ENCODE data around the gene SLC34A2. TPM values are rescaled to one million over a fixed set of nuclear protein-coding genes. Genes with fewer than 3 reads are reported as not detected.

The SLC34A2 gene
- total RNA-seq, 4 donors from 2014 or later: 0.42 to 1.7 (median 0.63) TPM; not detected in 1

DNA sequence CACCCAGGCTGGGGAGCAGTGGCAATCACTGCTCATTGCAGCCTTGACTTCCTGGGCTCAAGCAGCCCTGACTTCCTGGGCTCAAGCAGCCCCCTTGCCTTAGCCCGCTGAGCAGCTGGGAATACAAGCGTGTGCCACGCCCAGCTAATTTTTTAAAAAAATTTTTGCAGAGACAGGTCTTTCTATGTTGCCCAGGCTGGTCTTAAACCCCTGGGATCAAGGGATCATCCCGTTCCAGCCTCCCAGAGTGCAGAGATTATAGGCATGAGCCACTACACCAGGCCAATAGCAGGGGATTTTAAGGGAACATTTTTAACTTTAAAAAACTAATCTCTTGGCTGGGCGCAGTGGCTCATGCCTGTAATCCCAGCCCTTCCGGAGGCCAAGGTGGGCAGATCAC lies 5.3 kb upstream of the SLC34A2 start:
- Histone ChIP-seq H3K36me3 (no peaks in the 10 kb centered on the region), H3K27me3 (peaks cover 0 to 16% (median 3%) of the 10 kb centered on the region in 4 donors), H3K27ac (replicated peaks in 1 of 4) (no peak overlapping the region), H3K9me3 (no peaks in the 10 kb centered on the region), H3K4me3 (no peak overlapping the region), H3K4me1 (peaks cover under 1 to 4% (median 2%) of the 10 kb centered on the region in 4 donors)
- TF ChIP-seq POLR2AphosphoS5 (IDR thresholded peaks at IDR 0.05) (no peak), POLR2A (IDR thresholded peaks at IDR 0.05; ENCODE audit: low read depth) (no peak), EP300 (IDR thresholded peaks at IDR 0.05) (no peak)
- TF ChIP-seq, protein P1, sequence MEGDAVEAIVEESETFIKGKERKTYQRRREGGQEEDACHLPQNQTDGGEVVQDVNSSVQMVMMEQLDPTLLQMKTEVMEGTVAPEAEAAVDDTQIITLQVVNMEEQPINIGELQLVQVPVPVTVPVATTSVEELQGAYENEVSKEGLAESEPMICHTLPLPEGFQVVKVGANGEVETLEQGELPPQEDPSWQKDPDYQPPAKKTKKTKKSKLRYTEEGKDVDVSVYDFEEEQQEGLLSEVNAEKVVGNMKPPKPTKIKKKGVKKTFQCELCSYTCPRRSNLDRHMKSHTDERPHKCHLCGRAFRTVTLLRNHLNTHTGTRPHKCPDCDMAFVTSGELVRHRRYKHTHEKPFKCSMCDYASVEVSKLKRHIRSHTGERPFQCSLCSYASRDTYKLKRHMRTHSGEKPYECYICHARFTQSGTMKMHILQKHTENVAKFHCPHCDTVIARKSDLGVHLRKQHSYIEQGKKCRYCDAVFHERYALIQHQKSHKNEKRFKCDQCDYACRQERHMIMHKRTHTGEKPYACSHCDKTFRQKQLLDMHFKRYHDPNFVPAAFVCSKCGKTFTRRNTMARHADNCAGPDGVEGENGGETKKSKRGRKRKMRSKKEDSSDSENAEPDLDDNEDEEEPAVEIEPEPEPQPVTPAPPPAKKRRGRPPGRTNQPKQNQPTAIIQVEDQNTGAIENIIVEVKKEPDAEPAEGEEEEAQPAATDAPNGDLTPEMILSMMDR (IDR thresholded peaks at IDR 0.05): no peak
- 89% methylated on average over 6 of the region's 6 CpGs for WGBS
- no peak for DNase-seq (ENCODE audit: extremely low spot score)
- intact Hi-C loops (cut with DNase I): no loop called here

DNA sequence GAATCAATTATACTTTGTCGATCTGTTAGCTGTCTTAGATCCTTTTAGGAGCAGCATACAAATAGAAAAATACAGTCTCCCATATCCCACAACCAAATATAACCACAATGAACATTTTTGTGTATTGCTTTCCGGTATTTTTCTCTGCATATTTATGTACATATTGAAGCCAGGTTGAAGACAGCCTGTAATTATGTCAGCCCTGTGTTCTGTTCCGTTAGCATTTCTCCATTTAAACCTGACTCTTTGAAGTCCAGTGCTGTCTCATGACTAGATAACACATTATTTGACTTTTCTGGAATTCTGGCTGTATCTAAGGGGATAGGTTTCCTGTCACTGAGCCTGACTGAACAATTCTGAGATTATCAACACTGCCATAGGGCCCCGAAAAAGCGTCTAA lies 4.0 kb upstream of the SLC34A2 start:
- no peak for DNase-seq (ENCODE audit: extremely low spot score)
- peaks cover 0 to 30% (median 8%) of the 10 kb centered on the region in 4 donors for H3K27me3 ChIP-seq
- H3K36me3 ChIP-seq: no peaks in the 10 kb centered on the region
- no peak overlapping the region for H3K4me3 ChIP-seq
- WGBS: 67% methylated on average over 5 of the region's 5 CpGs
- peaks cover 5 to 11% (median 8%) of the 10 kb centered on the region in 4 donors for H3K4me1 ChIP-seq
- no peak overlapping the region for H3K27ac ChIP-seq (replicated peaks in 1 of 4)
- intact Hi-C loops (cut with DNase I): no loop called here
- no peak for TF ChIP-seq POLR2A (IDR thresholded peaks at IDR 0.05; ENCODE audit: low read depth)
- TF ChIP-seq, protein P1 (IDR thresholded peaks at IDR 0.05): no peak
- no peak for TF ChIP-seq EP300 (IDR thresholded peaks at IDR 0.05)
- TF ChIP-seq POLR2AphosphoS5 (IDR thresholded peaks at IDR 0.05): no peak
- H3K9me3 ChIP-seq: no peaks in the 10 kb centered on the region

DNA sequence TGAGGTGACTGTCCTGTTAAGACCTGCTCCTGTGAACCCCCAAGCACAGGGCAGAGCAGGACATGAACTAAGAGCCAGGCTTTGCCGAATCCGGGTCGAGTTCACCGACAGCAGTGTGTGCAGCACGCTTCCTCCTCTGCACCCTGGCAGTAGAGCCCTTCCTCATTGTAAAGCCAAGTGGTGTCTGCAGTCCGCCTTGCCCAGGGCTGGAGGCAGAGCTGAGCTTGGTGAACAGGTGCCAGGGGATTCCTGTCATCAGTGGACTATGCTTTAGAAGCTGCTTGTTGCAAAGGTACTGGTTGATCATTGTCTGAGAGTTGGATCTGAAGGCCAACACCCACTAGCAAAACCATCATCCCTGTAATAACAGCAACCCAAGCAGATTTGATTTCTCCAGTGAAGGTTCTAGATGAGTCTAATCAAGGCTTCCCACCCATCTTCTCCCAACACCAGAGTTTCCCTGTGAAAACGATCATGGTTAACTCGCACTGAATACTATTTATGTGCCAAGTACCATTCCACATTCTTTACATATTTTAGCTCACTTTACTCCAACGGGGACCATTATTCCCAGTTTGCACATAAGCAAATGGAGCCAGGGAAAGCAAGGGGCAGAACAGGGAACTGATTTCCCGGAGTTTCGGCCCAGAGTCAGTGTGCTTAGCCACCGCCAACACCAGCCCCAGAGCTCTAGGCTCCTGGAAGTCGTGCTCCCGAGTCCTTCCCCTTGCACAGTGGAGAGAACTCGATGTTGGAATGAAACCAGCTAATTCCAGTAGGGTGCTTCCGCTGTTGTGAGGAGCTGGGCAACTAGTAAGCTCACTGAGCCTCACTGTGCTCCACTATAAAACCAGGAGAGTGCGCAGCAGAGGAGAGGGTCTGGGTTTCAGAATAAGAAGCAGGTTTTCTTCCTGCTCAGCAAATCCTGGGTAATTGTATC lies 1.4 kb upstream of the SLC34A2 start:
- Histone ChIP-seq H3K36me3 (no peaks in the 10 kb centered on the region), H3K4me3 (no peak overlapping the region), H3K9me3 (no peaks in the 10 kb centered on the region), H3K4me1 (peaks cover 5 to 11% (median 8%) of the 10 kb centered on the region in 4 donors), H3K27ac (replicated peaks in 1 of 4) (no peak overlapping the region), H3K27me3 (peaks cover 0 to 41% (median 8%) of the 10 kb centered on the region in 4 donors)
- intact Hi-C loops (cut with DNase I): no loop called here
- TF ChIP-seq, protein P1 (IDR thresholded peaks at IDR 0.05): no peak
- TF ChIP-seq EP300 (IDR thresholded peaks at IDR 0.05) (no peak), POLR2A (IDR thresholded peaks at IDR 0.05; ENCODE audit: low read depth) (no peak), POLR2AphosphoS5 (IDR thresholded peaks at IDR 0.05) (no peak)
- WGBS: 67% methylated on average over 13 of the region's 17 CpGs
- DNase-seq (ENCODE audit: extremely low spot score): no peak

DNA sequence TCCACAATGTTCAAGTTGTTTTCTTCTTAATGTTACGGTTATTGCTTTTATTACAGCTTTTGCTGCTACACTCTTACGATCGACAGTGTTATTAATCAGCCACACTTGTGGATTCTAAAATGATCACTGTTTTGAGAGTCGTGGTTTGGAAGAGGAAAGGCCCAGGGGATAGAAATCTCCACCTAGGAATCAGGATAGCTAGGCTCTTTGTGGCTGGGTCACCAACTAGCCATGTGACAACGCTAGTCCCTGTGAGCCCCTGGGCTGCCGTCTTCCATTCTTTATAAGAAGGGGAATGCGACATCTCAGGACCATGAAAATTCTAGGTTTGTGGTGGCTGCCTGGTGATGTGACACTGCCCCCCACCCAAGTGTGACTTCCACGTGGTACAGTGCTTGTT lies 380 bp downstream of the SLC34A2 start:
- TF ChIP-seq EP300 (IDR thresholded peaks at IDR 0.05) (no peak), POLR2AphosphoS5 (IDR thresholded peaks at IDR 0.05) (no peak), POLR2A (IDR thresholded peaks at IDR 0.05; ENCODE audit: low read depth) (no peak)
- TF ChIP-seq, protein P1 (IDR thresholded peaks at IDR 0.05): no peak
- Histone ChIP-seq H3K27me3 (peaks cover 0 to 41% (median 8%) of the 10 kb centered on the region in 4 donors), H3K36me3 (no peaks in the 10 kb centered on the region), H3K27ac (replicated peaks in 1 of 4) (no peak overlapping the region), H3K4me3 (peak overlapping the region in 1 of 4 donors; percentile 30), H3K9me3 (no peaks in the 10 kb centered on the region), H3K4me1 (peaks cover 5 to 11% (median 8%) of the 10 kb centered on the region in 4 donors)
- no peak for DNase-seq (ENCODE audit: extremely low spot score)
- 49% methylated on average over 7 of the region's 8 CpGs for WGBS
- intact Hi-C loops (cut with DNase I): no loop called here

All from esophagus muscularis mucosa (tissue), 4 donors.